Measurements from ENCODE around the gene POLA1.
"Not testable (repeated sequence)": the region's sequence is repeated elsewhere in the genome, so short reads cannot be mapped to it uniquely, and the experiment has no call there.

Gene POLA1

GRCh38 chrX:24799078-24799477, 105.4 kb downstream of the POLA1 start:
- no peak for DNase-seq

GRCh38 chrX:24799565-24799964, 105.8 kb downstream of the POLA1 start:
- DNase-seq = no peak

GRCh38 chrX:24805201-24805600, 111.5 kb downstream of the POLA1 start:
- DNase-seq = no peak

GRCh38 chrX:24819807-24820206, 126.1 kb downstream of the POLA1 start:
- not testable (repeated sequence) for DNase-seq

- no peak for DNase-seq
Measured at GRCh38 chrX:24828147-24828546, 134.4 kb downstream of the POLA1 start.

- no peak for DNase-seq
Measured at GRCh38 chrX:24828600-24828999, 134.9 kb downstream of the POLA1 start.

- no peak for DNase-seq
Measured at GRCh38 chrX:24833695-24834094, 140.0 kb downstream of the POLA1 start.

GRCh38 chrX:24837966-24838365, 144.2 kb downstream of the POLA1 start:
- DNase-seq = no peak

- DNase-seq = no peak
Measured at GRCh38 chrX:24838629-24839028, 144.9 kb downstream of the POLA1 start.

- DNase-seq = no peak
Measured at GRCh38 chrX:24839331-24839730, 145.6 kb downstream of the POLA1 start.

GRCh38 chrX:24842486-24842885, 148.8 kb downstream of the POLA1 start:
- no peak for DNase-seq

GRCh38 chrX:24846550-24847150, 152.9 kb downstream of the POLA1 start:
- DNase-seq = no peak

GRCh38 chrX:24851289-24851688, 157.6 kb downstream of the POLA1 start:
- no peak for DNase-seq

GRCh38 chrX:24851780-24852179, 158.1 kb downstream of the POLA1 start:
- no peak for DNase-seq

GRCh38 chrX:24858004-24858746, 164.5 kb downstream of the POLA1 start:
- no peak for DNase-seq

- no peak for DNase-seq
Measured at GRCh38 chrX:24859211-24859841, 165.6 kb downstream of the POLA1 start.

- no peak for DNase-seq
Measured at GRCh38 chrX:24860140-24860539, 166.4 kb downstream of the POLA1 start.

GRCh38 chrX:24862343-24862742, 168.6 kb downstream of the POLA1 start:
- no peak for DNase-seq

GRCh38 chrX:24863779-24864178, 170.1 kb downstream of the POLA1 start:
- not testable (repeated sequence) for DNase-seq

GRCh38 chrX:24870143-24870542, 176.4 kb downstream of the POLA1 start:
- DNase-seq = no peak

GRCh38 chrX:24874604-24875247, 181.0 kb downstream of the POLA1 start:
- DNase-seq = no peak

- DNase-seq = no peak
Measured at GRCh38 chrX:24876530-24877287, 183.0 kb downstream of the POLA1 start.

- DNase-seq = no peak
Measured at GRCh38 chrX:24877288-24877664, 183.6 kb downstream of the POLA1 start.

All from stimulated activated CD4-positive, alpha-beta T cell treated with anti-CD3 and anti-CD28 coated beads, Interleukin-4, amount 100 ng/mL, for 1 hour (primary cell).